Measurements from ENCODE around the gene SYCP2L.

The SYCP2L gene

GRCh38 chr6:11008821-11009220, 122.0 kb downstream of the SYCP2L start:
- no peak for DNase-seq (ENCODE audit: low spot score)

- DNase-seq (ENCODE audit: low spot score), result peak; percentile 49
Observed at GRCh38 chr6:11009353-11009752, 122.5 kb downstream of the SYCP2L start.

GRCh38 chr6:11011787-11012234, 125.0 kb downstream of the SYCP2L start:
- no peak for DNase-seq (ENCODE audit: low spot score)

GRCh38 chr6:11012295-11012754, 125.5 kb downstream of the SYCP2L start:
- no peak for DNase-seq (ENCODE audit: low spot score)

- DNase-seq (ENCODE audit: low spot score), result no peak
Observed at GRCh38 chr6:11012976-11013720, 126.3 kb downstream of the SYCP2L start.

- DNase-seq (ENCODE audit: low spot score), result no peak
Observed at GRCh38 chr6:11013721-11014070, 126.8 kb downstream of the SYCP2L start.

GRCh38 chr6:11015102-11015501, 128.2 kb downstream of the SYCP2L start:
- DNase-seq (ENCODE audit: low spot score), result no peak

GRCh38 chr6:11016452-11016851, 129.6 kb downstream of the SYCP2L start:
- DNase-seq (ENCODE audit: low spot score), result no peak

GRCh38 chr6:11017090-11017489, 130.2 kb downstream of the SYCP2L start:
- DNase-seq (ENCODE audit: low spot score), result no peak

GRCh38 chr6:11018225-11018624, 131.4 kb downstream of the SYCP2L start:
- DNase-seq (ENCODE audit: low spot score), result no peak

GRCh38 chr6:11021003-11021402, 134.2 kb downstream of the SYCP2L start:
- no peak for DNase-seq (ENCODE audit: low spot score)

- DNase-seq (ENCODE audit: low spot score), result no peak
Observed at GRCh38 chr6:11021714-11022113, 134.9 kb downstream of the SYCP2L start.

- no peak for DNase-seq (ENCODE audit: low spot score)
Observed at GRCh38 chr6:11023032-11023431, 136.2 kb downstream of the SYCP2L start.
